Activated T-cell treated with anti-CD3 and anti-CD28 coated beads for 24 hours (primary cell): ENCODE measurements around the gene RBMS1.

Source experiments
- DNase-seq: peaks from one replicate; pipeline ENCODE4 v3.0.0-alpha.2; 2020; ENCODE audit warnings: low read depth

RBMS1 gene

DNA sequence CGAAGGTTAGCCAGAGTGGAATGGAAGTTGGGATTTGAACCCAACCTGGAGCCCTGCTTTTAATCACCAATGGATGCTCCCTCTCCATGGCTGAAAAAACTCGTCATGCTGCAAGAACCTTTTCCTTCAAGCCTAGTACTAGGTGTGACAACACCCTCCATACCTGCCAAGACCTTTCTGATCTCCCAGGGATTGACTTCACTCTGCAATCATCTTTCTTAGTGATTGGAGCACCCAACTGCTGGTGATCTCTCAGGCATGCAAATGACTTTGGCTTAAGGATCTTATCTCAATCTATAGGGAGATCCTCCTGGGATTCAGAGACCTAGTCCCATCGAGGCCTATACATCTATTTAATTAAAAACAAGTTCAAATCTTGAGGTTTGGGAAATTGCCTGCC is 270.0 kb downstream of the RBMS1 start:
- no peak for DNase-seq

DNA sequence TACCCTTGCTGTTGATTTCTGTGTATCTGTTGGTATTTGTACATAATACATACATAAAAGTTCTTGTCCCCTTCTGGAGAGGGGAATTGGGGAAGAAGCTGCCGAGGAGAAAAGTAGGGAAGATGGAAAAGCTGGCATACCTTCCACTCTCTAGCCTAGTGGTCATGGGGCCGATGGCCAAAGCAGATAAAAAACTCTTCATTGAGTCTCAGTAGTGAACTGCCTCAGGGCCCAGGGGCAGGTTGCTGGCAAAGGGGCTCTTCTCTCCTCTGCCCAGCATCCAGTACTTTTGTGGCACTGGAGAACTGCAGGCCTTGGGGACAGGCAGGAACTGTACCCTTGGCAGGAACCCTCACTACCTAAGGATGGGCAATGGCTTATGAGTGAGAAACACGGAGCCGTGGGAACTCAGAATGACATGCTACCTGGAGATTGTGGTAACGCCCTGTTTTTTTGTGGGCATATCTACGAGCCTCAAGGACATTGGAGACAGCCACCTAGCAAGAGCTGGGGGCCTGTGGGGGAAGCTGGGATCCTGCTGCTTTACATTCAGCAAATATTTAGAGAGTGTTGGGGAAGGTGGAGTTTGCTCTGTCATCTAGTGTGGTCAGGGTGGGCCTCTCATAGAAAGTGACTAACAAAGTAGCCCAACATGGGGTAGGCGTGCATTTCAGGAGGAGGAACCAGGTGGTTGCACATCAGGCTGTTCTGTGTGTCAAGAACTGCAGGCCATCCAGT is 270.9 kb downstream of the RBMS1 start:
- DNase-seq: no peak
